Stomach (tissue), 4 donors: Measurements from ENCODE around the gene C1R.

Experiments
- EP300 ChIP-seq: sonication (generic); formaldehyde crosslinking; IDR thresholded peaks from one replicate; pipeline ENCODE4 v1.6.1; 2017; ENCODE audit warnings: antibody characterized with exemption
- POLR2A ChIP-seq, 4 donors: fragments of 450-650 bp; IDR thresholded peaks; one replicate each; pipeline ENCODE4 v1.6.1; 2016; ENCODE audit warnings: antibody characterized with exemption in 4 of 4, control low read depth in 2 of 4, mild to moderate bottlenecking in 1 of 4, moderate library complexity in 1 of 4
- POLR2AphosphoS5 ChIP-seq, 3 donors: sonication (generic); formaldehyde crosslinking; IDR thresholded peaks; one replicate each; pipeline ENCODE4 v1.6.1; 2016; ENCODE audit warnings: antibody characterized with exemption in 3 of 3
- TF ChIP-seq, protein P1 (sequence below), 7 experiments: fragments of 450-650 bp in 4 of 7; fragments of 200-600 bp in 3 of 7; sonication (generic) in 3 of 7; IDR thresholded peaks; one replicate each; pipeline ENCODE4 v1.5.1; 2016 to 2019; ENCODE audit warnings: antibody characterized with exemption in 7 of 7, control low read depth in 2 of 7, mild to moderate bottlenecking in 1 of 7

DNA sequence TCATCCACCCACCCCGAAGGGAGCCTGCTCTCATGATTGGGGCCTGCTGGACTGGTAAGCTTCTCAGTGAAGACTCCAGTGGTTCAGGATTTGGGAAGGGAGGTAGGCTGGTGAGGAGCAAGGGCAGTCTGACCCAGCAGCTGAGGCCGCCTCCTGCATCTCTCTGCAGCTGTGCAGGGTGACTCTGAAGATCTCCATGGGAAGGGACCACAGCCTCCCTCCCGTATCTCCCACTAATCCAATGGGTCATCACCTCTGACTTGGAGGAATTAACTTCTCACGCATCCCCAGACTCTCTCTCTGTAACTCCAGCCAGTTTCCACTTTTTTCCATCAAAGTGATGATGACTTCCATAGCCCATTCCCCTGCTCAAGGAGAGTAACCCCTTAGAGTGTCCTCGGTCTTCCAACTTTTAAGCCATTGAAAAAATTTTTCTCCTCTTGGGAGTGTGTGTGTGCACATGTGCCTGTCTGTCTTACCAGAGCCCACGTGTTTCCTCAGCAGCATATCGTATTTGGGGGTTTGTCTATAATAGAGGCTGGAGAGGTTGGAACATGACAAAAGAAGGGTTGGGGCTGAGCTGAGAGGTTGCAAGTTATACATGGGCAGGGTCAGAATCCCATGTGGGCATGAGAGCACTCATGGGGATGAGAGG, 49.2 kb upstream of the C1R start:
- TF ChIP-seq POLR2AphosphoS5 (IDR thresholded peaks at IDR 0.05) = no peak
- no peak for TF ChIP-seq POLR2A (IDR thresholded peaks at IDR 0.05)
- TF ChIP-seq, protein P1, sequence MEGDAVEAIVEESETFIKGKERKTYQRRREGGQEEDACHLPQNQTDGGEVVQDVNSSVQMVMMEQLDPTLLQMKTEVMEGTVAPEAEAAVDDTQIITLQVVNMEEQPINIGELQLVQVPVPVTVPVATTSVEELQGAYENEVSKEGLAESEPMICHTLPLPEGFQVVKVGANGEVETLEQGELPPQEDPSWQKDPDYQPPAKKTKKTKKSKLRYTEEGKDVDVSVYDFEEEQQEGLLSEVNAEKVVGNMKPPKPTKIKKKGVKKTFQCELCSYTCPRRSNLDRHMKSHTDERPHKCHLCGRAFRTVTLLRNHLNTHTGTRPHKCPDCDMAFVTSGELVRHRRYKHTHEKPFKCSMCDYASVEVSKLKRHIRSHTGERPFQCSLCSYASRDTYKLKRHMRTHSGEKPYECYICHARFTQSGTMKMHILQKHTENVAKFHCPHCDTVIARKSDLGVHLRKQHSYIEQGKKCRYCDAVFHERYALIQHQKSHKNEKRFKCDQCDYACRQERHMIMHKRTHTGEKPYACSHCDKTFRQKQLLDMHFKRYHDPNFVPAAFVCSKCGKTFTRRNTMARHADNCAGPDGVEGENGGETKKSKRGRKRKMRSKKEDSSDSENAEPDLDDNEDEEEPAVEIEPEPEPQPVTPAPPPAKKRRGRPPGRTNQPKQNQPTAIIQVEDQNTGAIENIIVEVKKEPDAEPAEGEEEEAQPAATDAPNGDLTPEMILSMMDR (IDR thresholded peaks at IDR 0.05) = no peak
- TF ChIP-seq EP300 = no peak
